GM19395 (cell line): ENCODE results near the gene PPP2R1B.

Source experiments
- ATAC-seq: cut with Tn5 transposase; IDR thresholded peaks from one replicate; pipeline ENCODE4 v1.9.1; 2021; ENCODE audit warnings: mild to moderate bottlenecking, moderate library complexity; ENCODE audit not compliant: unreplicated experiment

PPP2R1B gene

GRCh38 chr11:111765984-111766833 is at the start of gene PPP2R1B:
PPP2R1B (minus strand) TSS chr11:111766389; CDS start chr11:111766361, 28 bp downstream.
- peak; percentile 93 for ATAC-seq

DNA sequence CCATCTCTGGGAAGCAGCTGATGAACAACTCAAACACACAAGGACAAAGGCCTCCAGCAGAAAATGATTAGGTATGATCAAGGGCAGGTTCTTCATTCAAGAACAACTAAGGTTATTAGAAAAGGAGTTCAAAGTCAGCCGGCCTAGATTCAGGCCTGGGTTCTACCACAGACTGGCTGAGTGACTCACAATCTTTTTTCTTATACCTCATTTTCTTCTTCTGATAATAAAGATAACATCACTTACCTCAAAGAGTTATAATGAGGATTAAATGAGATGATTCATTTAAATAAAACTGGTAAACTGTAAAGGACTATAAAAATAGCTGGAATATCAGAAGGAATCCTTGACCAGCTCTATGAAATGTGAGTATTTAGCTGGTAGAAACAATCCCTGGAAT is 49.3 kb upstream of the PPP2R1B start:
- no peak for ATAC-seq

GRCh38 chr11:111814557-111815320 is 48.5 kb upstream of the PPP2R1B start:
- no peak for ATAC-seq

GRCh38 chr11:111814106-111814505 is 47.9 kb upstream of the PPP2R1B start:
- ATAC-seq, result no peak

DNA sequence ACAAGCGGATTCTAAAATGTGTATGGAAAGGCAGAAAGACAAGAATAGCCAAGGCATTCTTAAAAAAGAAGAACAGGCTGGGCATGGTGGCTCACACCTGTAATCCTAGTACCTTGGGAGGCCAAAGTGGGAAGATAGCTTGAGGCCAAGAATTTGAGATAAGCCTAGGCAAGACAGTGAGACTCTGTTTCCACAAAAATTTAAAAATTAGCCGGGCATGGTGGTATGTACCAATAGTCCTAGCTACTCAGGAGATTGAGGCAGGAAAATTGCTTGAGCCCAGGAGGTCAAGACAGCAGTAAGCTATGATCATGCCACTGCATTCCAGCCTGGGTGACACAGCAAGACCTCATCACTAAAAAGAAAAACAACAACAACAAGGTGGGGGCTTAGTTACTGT is 46.0 kb upstream of the PPP2R1B start:
- no peak for ATAC-seq

DNA sequence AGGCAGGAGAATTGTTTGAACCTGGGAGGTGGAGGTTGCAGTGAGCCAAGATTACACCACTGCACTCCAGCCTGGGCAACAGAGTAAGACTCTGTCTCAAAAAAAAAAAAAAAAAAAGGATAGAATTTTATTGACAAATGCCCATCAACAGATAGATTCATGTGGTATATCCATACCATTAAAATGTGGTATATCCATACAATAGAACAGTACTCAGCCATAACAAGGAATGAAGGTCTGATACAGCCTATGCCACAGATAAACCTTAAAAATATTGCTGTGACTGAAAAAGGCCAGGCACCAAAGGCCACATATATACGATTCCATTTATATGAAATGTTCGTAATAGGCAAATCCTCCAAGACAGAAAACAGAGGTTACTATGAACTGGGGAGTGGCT is 45.3 kb upstream of the PPP2R1B start:
- ATAC-seq, result no peak

DNA sequence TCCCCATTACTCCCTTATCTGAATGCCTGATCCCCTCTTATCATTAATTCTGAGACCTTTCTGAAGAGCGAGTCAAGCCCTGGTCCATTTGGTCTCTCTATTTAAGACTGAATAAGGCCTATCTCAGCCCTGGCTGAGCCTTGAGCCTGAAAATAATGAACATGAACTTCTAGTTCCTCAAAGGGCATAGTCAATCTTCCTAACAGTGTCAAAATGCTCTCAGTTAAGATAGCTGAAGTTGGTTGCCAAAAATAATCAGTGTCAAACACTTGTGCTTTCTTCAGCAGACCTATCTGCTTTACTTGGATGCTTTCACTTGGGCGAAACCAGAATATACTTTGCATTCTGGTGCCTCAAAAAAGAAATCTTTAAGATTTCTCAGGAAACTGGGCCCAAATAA is 42.6 kb upstream of the PPP2R1B start:
- no peak for ATAC-seq

DNA sequence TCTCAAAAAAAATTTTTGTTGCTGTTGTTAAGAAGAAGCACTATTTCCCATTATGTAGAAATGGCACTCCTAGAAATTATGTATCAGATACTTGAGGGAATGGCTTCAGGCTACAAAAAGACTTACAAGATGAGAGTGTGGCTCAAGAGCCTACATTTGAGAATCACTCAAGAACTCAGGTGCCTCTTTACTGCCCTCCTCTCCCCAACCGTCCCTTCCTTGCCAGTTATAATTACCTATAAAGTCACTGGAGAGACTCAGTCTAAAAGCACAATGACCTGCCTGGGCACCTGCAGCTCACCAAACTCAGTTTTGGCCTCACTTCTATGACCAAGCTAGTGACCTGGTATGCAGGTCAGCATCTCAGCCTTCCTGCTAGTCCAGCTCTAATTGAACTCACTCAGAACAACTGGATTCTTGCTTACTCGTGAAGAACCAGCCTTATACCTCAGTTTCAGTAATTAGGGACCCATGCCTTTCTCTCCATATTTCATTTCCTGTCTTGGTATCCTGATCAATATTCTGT is 41.9 kb upstream of the PPP2R1B start:
- no peak for ATAC-seq

- ATAC-seq, result no peak
Observed at GRCh38 chr11:111807076-111807475, 40.9 kb upstream of the PPP2R1B start.

GRCh38 chr11:111801135-111801534 is 34.9 kb upstream of the PPP2R1B start:
- ATAC-seq, result no peak

DNA sequence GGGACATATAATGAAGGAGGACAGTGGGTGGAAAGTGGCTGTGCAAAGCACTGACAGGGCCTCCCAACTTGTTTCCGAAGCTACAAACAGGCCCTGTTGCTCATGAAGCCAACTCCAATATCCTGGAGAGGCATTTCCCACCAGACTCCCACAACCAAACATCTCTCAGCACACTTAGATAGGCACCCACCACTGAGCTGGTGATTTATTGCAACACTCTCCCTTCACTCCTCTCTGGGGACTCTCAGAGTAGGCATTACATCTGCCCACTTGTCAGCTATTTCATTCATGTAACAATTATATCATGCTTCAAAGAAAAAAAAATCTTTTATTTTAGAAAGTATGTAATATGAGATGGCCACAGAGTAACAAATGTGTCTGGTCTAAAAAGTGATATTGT is 32.1 kb upstream of the PPP2R1B start:
- ATAC-seq, result no peak

GRCh38 chr11:111797145-111797581 is 31.0 kb upstream of the PPP2R1B start:
- no peak for ATAC-seq

GRCh38 chr11:111796696-111797095 is 30.5 kb upstream of the PPP2R1B start:
- ATAC-seq, result no peak

GRCh38 chr11:111795334-111795985 is 29.3 kb upstream of the PPP2R1B start:
- no peak for ATAC-seq

- no peak for ATAC-seq
Observed at GRCh38 chr11:111793863-111794262, 27.7 kb upstream of the PPP2R1B start.

GRCh38 chr11:111792955-111793500 is 26.8 kb upstream of the PPP2R1B start:
- ATAC-seq, result no peak

DNA sequence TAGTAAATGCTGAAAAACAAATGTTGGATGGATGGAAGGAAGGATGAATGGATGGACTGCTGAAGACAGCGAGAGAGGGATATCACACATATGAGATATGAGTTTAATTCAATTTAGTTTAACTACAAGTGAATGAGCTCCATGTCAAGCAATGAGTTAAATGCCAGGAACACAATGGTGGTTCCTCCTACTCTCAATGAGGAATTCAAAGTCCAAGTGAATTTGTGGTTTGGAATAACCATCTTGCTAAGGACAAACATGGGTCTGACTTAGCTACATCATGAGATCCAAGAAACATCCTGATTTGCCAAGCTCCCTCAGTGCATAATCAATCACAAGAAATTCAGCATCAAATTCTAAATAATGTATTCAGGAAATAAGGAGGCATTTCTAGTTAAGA is 26.1 kb upstream of the PPP2R1B start:
- no peak for ATAC-seq

DNA sequence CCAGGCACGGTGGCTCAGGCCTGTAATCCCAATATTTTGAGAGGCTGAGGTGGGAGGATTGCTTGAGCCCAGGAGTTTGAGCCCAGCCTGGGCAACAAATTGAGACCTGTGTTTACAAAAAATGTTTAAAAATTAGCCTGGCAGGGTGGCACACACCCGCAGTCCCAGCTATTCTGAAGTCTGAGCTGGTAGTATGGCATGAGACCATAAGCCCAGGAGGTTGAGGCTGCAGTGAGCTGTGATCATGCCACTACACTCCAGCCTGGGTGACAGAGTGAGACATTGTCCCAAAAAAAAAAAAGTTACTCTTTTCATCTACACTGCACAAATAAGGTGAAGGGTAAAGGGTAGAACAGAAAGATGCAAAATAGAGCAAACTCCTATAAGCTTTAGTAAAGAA is 22.3 kb upstream of the PPP2R1B start:
- ATAC-seq, result no peak

DNA sequence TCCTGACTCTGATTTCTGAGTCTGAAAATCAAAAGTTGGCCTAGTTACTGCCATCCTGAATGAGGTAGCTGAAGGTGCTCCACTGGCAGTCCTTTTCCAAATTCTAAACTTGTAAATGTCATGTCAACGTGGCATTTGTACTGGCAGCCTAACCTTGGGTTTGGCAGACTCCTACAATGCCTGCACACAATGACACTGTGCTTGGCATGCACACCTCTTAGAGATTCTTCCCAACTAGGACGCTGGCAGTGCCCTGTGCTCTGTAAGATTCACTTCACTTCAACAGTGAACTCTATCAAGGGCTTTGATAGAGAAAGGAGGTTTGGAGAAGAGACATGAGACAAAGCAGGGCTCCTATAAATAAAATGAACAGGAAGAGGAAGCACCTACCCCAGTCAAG is 21.9 kb upstream of the PPP2R1B start:
- ATAC-seq, result no peak

DNA sequence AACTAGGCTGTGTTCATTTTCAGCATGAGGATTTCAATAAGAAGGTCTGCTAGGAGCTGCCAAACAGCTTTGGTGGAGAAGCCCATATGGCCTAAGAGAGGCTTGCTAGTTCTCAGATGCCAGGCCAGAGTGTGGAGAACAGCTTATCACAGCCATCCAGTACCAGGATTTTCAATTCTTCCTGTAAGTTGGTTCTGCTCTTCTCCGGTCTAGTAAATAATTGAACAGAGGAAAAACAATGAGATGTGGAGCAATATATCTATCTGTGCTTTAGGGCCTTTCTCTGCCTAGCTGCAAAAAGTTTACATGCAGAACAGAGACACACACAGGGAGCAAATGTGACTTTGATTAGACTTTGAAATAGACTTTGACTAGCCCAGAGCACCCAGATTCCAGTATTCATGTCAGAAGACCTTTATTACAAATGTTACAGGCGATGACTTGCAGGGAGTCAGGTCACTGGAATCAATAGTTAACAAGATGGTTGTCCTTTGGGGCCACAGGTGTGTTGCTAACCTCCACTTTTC is 19.8 kb upstream of the PPP2R1B start:
- no peak for ATAC-seq

- ATAC-seq, result no peak
Observed at GRCh38 chr11:111785076-111785475, 18.9 kb upstream of the PPP2R1B start.
